SU-DHL-6 (cell line): ENCODE measurements around the gene PRR30.

Experiments used
- H2AFZ ChIP-seq: fragments of 200-600 bp; sonication (generic); 2 replicates; pipeline ENCODE4 v1.6.1; 2014; ENCODE audit warnings: low read depth, mild to moderate bottlenecking, moderate library complexity, mixed read lengths, antibody characterized with exemption, low read length; ENCODE audit not compliant: severe bottlenecking
- H3F3A ChIP-seq: fragments of 200-600 bp; shearing (Covaris generic); 2 replicates; pipeline ENCODE4 v1.6.0; 2016; ENCODE audit warnings: antibody characterized with exemption, mild to moderate bottlenecking; ENCODE audit not compliant: insufficient read depth
- H3K27ac ChIP-seq: fragments of 200-600 bp; sonication (generic); 2 replicates; pipeline ENCODE4 v1.5.1; 2016; ENCODE audit warnings: low read depth, mild to moderate bottlenecking, low read length, moderate library complexity, mixed read lengths
- H3K27me3 ChIP-seq: fragments of 200-600 bp; sonication (generic), shearing (Covaris generic); 2 replicates; pipeline ENCODE4 v1.6.0; 2014; ENCODE audit warnings: mild to moderate bottlenecking, low read length
- H3K36me3 ChIP-seq: fragments of 200-600 bp; sonication (generic); 2 replicates; pipeline ENCODE4 v1.6.1; 2014; ENCODE audit warnings: mild to moderate bottlenecking, low read length, mixed read lengths
- H3K4me2 ChIP-seq: fragments of 300-600, 200-600 bp; shearing (Covaris generic), sonication (generic); 2 replicates; pipeline ENCODE4 v1.6.0; 2014; ENCODE audit warnings: low read length, low read depth, mild to moderate bottlenecking; ENCODE audit not compliant: poor library complexity, severe bottlenecking
- H3K4me3 ChIP-seq: fragments of 200-600 bp; sonication (generic); 2 replicates; pipeline ENCODE4 v1.5.1; 2014; ENCODE audit warnings: antibody characterized with exemption, low read length, mild to moderate bottlenecking, mixed read lengths; ENCODE audit not compliant: insufficient read depth, poor library complexity, severe bottlenecking
- H3K79me2 ChIP-seq: fragments of 200-600 bp; sonication (generic); 2 replicates; pipeline ENCODE4 v1.6.1; 2014; ENCODE audit warnings: mild to moderate bottlenecking, low read length, moderate library complexity; ENCODE audit not compliant: insufficient read depth
- H3K9ac ChIP-seq: fragments of 200-600 bp; sonication (generic); 2 replicates; pipeline ENCODE4 v1.7.0; 2014; ENCODE audit warnings: mild to moderate bottlenecking, low read length
- H3K9me2 ChIP-seq: fragments of 200-600 bp; sonication (generic); replicated peaks from 2 replicates; pipeline ENCODE4 v1.6.1; 2014; ENCODE audit warnings: low read length; ENCODE audit not compliant: insufficient read depth
- H3K9me3 ChIP-seq: fragments of 200-600 bp; sonication (generic); 2 replicates; pipeline ENCODE4 v1.6.1; 2014; ENCODE audit warnings: low read length, mixed read lengths; ENCODE audit not compliant: insufficient read depth
- H4K20me1 ChIP-seq: fragments of 200-600 bp; sonication (generic); 2 replicates; pipeline ENCODE4 v1.6.1; 2014; ENCODE audit warnings: low read depth, mild to moderate bottlenecking, antibody characterized with exemption, low read length, moderate library complexity, mixed read lengths
- CTCF ChIP-seq: fragments of 200-600 bp; sonication (generic); IDR thresholded peaks from one replicate; pipeline ENCODE4 v1.5.1; 2017; ENCODE audit warnings: antibody characterized with exemption, mild to moderate bottlenecking, low read length, moderate library complexity; ENCODE audit not compliant: insufficient read depth, poor library complexity, severe bottlenecking
- EZH2phosphoT487 ChIP-seq: fragments of 200-600 bp; sonication (generic), shearing (Covaris generic); conservative IDR thresholded peaks from 2 replicates; pipeline ENCODE4 v1.6.1; 2018; ENCODE audit warnings: mild to moderate bottlenecking, antibody characterized with exemption, low read length, moderate library complexity, mixed read lengths

PRR30 gene

GRCh38 chr2:27139310-27139709 is at the start of gene PRR30:
TSS of gene PRR30 (minus strand) at chr2:27139410. CDS start at chr2:27138329, 1,081 bp downstream.
- Histone ChIP-seq H3K27me3 (no peaks in the 10 kb centered on the region), H3K36me3 (no peaks in the 10 kb centered on the region), H3K9me2 (no peaks in the 10 kb centered on the region), H3F3A (no peaks in the 10 kb centered on the region), H3K4me3 (no peak within 1 kb of the TSS), H3K27ac (no peak within 1 kb of the TSS), H3K9me3 (no peaks in the 10 kb centered on the region), H4K20me1 (no peaks in the 10 kb centered on the region), H3K4me2 (no peak within 1 kb of the TSS), H2AFZ (no peak within 1 kb of the TSS), H3K9ac (no peak within 1 kb of the TSS), H3K79me2 (no peaks in the 10 kb centered on the region)
- TF ChIP-seq CTCF, result no peak
- TF ChIP-seq EZH2phosphoT487, result no peak

- Histone ChIP-seq H3K9ac (no peak overlapping the region), H3K4me2 (no peak overlapping the region), H3K79me2 (no peaks in the 10 kb centered on the region), H3K4me3 (no peak overlapping the region), H3K27ac (no peak overlapping the region), H2AFZ (no peak overlapping the region), H3F3A (no peaks in the 10 kb centered on the region), H3K36me3 (no peaks in the 10 kb centered on the region), H3K9me2 (no peaks in the 10 kb centered on the region), H3K9me3 (no peaks in the 10 kb centered on the region), H4K20me1 (no peaks in the 10 kb centered on the region), H3K27me3 (no peaks in the 10 kb centered on the region)
- no peak for TF ChIP-seq EZH2phosphoT487
- TF ChIP-seq CTCF, result no peak
Observed at GRCh38 chr2:27186613-27187345, 47.6 kb upstream of the PRR30 start.

GRCh38 chr2:27185331-27186026 is 46.3 kb upstream of the PRR30 start:
- no peaks in the 10 kb centered on the region for H3K36me3 ChIP-seq
- no peak overlapping the region for H3K27ac ChIP-seq
- no peaks in the 10 kb centered on the region for H3F3A ChIP-seq
- H3K9ac ChIP-seq, result no peak overlapping the region
- no peaks in the 10 kb centered on the region for H3K79me2 ChIP-seq
- H3K9me3 ChIP-seq, result no peaks in the 10 kb centered on the region
- TF ChIP-seq CTCF (no peak), EZH2phosphoT487 (no peak)
- no peaks in the 10 kb centered on the region for H3K9me2 ChIP-seq
- no peaks in the 10 kb centered on the region for H4K20me1 ChIP-seq
- H3K4me2 ChIP-seq, result no peak overlapping the region
- H3K4me3 ChIP-seq, result no peak overlapping the region
- H3K27me3 ChIP-seq, result no peaks in the 10 kb centered on the region
- H2AFZ ChIP-seq, result peak overlapping the region; percentile 50
